ENCODE results near the gene LDHAL6A. TPM values are rescaled to one million over a fixed set of nuclear protein-coding genes. Genes with fewer than 3 reads are reported as not detected.

The LDHAL6A gene
- polyA plus RNA-seq, 12 donors: 0.06 to 0.94 (median 0.38) TPM; not detected in 2

- no peak for DNase-seq
Observed at GRCh38 chr11:18490319-18490718, 34.7 kb downstream of the LDHAL6A start.

DNA sequence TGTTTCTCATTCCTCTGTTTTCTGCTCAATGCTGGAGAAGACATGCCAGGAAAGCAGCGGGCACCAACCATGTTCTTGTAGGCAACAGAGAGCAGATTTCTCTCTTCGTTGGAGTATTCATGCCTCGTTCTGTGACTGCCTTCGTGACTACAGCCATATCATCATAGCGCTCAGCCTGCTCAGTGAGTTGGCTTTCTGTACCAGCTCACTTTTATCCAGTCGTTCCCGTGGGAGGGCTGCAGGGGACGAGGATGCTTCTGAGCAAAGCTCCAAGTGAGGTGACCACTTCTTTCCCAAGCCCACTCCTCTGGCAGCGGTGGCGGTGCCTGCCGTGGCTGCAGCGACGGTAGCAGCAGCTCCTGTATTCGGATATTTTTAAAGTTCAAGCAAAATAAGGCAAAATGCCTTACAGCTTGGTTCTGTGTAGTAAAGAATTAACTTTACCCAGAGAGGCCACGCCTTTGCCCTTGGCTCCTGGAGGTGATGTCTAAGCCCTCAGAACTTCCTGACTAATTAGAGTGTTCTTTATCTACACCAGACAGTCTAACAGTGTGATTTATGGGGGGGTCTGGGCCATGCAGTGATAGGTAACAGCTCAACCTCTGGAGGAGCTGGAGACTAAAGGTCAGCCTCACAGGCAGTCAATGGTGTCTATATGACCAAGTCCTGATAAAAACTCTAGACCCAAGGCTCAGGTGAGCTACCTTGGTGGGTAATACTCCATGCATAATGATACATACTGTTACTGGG is 35.3 kb downstream of the LDHAL6A start:
- no peak for DNase-seq

DNA sequence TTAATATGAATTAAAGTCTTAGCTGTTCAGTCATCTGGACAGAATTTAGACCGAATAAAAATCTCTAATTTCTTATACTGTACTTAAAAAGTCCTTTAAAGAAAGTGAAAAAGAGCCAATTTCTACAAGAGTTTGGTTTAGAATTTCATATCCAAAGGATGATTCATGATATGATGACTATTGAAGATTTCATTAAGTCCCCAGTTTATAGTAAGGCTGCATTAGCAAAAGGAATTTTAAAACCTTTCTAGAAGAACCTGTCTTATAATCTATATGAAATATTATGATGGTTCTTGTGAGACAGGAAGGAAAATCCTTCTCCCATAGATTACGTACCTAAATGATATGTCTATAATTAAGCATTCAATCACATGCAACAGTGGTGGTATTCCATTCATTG is 36.3 kb downstream of the LDHAL6A start:
- no peak for DNase-seq

- no peak for DNase-seq
Observed at GRCh38 chr11:18492888-18493287, 37.2 kb downstream of the LDHAL6A start.

- DNase-seq: no peak
Observed at GRCh38 chr11:18493310-18493709, 37.7 kb downstream of the LDHAL6A start.

DNA sequence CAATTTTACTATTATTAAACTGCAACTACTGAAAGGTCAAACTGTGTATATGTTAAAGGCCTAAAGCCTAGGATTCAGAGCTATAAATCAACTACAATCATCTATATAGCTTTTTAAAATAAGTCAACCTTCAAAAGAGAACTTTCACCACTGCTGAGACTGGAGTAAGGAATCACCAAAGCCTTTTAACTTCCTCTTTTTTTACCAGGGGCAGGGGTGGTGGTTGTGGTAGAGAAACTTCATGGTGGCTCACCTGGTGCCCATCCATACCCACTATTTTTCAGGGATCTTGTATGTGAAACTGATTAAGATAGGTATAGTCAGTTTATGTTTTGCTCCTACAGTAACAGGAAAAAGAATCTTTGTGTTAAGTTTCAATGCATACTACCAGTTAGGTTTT is 39.6 kb downstream of the LDHAL6A start:
- DNase-seq: no peak

DNA sequence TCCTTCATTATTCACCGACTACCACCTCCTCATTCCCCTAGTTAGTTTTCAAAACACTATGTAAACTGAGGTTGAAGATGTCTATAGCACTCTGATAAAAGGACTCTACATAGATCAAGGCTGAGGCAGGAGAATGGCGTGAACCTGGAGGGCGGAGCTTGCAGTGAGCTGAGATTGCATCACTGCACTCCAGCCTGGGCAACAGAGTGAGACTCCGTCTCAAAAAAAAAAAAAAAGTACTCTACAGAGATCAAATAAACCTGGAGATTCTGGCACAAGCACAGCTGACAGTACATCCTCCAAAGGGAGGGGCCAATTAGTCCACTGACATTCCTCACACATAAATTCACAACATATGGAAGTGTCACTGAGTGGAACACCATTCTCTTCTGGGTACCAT is 40.0 kb downstream of the LDHAL6A start:
- no peak for DNase-seq

- DNase-seq: no peak
Observed at GRCh38 chr11:18498039-18498438, 42.4 kb downstream of the LDHAL6A start.

DNA sequence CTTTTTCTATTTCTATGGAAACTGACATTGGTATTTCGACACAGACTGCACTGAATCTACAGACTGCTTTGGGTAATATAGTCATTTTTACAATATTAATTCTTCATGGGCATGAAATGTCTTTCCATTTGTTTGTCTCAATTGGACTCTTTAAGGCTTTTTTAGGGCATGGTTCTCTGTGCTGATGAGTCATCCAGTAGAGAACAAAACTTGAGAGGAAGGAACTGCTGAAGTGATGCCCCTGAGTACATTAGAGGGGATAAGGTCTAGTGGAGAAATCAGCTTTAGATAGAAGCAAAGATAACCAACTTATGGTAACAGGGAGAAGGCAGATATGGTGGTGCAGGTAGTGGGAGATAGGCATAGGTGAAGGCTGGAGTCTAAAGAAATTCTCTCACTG is 46.0 kb downstream of the LDHAL6A start:
- DNase-seq: no peak

DNA sequence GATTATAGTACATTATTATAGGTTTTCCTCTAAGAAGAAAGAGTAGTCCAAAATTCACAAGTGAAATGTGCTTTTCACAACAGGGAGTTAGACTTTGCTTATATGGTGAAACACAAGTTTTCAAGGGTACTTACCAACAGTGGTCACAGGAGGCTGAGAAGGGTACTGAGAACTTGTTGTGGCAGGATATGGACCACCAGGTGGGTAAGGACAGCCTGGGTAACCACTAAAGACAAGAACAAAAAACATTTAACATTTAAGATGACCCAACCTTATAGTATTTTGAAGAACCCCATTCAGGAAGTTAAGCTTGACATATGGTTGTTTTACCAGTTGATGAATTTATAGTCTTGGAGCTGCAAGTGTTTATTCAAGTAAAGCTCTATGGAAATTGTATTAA is 46.7 kb downstream of the LDHAL6A start:
- no peak for DNase-seq

- no peak for DNase-seq
Observed at GRCh38 chr11:18521122-18521521, 65.5 kb downstream of the LDHAL6A start.

DNA sequence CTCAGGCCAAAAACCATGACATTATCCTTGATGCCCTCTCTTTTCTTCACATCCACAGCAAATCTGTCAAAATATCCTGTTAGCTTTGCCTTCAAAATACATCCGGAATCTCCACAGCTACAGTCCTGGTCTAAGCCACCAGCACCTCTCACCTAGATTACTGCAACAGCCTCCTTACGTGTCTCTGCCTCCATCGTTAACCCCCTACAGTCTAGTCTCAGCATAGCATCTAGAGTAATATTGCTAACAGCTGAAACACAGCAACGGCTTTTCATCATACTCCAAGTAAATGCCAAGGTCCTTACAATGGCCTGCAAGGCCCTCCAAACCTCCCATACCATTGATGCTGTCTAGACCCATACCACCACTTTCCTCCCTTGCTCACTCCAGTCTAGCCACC is 66.7 kb downstream of the LDHAL6A start:
- no peak for DNase-seq

DNA sequence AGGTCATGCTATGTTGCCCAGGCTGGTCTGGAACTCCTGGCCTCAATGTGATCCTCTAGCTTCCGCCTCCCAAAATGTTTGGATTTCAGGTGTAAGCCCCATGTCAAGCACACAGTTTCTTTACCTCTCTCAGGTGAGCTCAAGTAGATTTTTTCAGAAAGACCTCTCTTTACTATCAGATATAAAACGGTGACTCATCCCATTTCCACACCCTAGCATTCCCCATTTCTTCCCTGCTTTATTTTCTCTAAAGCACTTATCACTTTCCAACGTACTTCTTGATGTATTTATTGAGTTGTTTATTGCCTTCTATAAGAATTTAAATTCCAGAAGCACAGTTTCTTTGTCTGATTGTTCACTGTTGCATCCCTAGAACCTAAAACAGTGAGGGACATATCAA is 67.4 kb downstream of the LDHAL6A start:
- no peak for DNase-seq

- no peak for DNase-seq
Observed at GRCh38 chr11:18524248-18524647, 68.6 kb downstream of the LDHAL6A start.

DNA sequence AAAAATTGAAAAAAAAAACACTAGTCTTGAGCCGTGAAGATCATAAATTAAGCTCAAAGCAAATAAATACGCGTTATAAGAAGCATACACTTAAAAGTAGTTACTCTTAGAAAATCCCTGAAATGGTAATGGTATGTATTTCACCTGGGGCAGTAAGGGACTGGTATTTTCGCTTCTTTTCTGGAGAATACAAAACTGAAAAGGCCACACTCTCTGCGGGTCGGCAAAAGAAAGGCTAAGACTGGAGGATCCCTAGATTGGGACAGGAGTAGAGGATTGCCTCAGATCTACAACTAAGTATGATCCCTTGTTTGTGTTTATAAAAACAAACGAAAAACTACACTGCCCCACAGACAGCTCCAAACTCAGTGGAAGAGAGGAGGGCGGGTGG is 70.5 kb downstream of the LDHAL6A start:
- no peak for DNase-seq

- peak; percentile 96 for DNase-seq
Observed at GRCh38 chr11:18526521-18527296, 71.1 kb downstream of the LDHAL6A start, which contains the start of gene TSG101. Gene TSG101 (minus strand): TSS chr11:18526942. CDS start chr11:18526816, 126 bp downstream.

DNA sequence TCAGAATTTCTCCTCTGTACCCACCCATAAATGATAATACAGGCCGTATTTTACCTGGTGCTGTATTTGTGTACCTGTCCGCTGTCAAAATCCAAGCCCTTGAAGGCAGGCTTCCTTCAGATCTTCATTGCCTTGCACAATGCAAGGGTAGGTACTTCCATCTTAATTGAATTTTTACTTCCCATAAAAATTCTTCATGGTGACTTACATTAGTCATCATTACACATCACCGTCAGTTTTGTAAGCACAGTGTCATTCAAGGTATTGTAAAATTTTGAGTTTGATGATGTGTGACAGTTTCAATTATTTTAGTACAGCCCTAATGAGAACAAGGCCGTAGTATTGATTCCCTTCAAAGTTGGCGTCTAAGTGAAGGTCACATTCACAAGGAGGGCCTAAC is 71.9 kb downstream of the LDHAL6A start:
- peak; percentile 18 for DNase-seq

Other genes with a start within 250 kb of the LDHAL6A start
- not detected for gene SAA4, start 219.1 kb upstream of the LDHAL6A start, polyA plus RNA-seq (ENCODE audit: insufficient read length in 12 of 12)
- gene SAA2, start 207.2 kb upstream of the LDHAL6A start, polyA plus RNA-seq (ENCODE audit: insufficient read length in 12 of 12): under 1 TPM in 3 of 12 donors, not detected in 9; 0.28 to 0.40 (median 0.32) TPM
- gene SAA1, start 189.6 kb upstream of the LDHAL6A start, polyA plus RNA-seq (ENCODE audit: insufficient read length in 12 of 12): not detected
- 10 to 100 TPM in 11 of 12 donors, not detected in 1; 11.3 to 18.1 (median 14.0) TPM for gene HPS5, start 133.7 kb upstream of the LDHAL6A start, polyA plus RNA-seq (ENCODE audit: insufficient read length in 12 of 12)
- gene GTF2H1, start 133.3 kb upstream of the LDHAL6A start, polyA plus RNA-seq (ENCODE audit: insufficient read length in 12 of 12): 10 to 100 TPM in 11 of 12 donors, not detected in 1; 29.2 to 57.3 (median 37.3) TPM
- 100 to 1,000 TPM in 11 of 12 donors, not detected in 1; 605 to 842 (median 666) TPM for gene LDHA, start 61.3 kb upstream of the LDHAL6A start, polyA plus RNA-seq (ENCODE audit: insufficient read length in 12 of 12)
- 1 to 10 TPM in 2 of 12 donors, under 1 TPM in 3, not detected in 7; 0.34 to 1.6 (median 0.77) TPM for gene LDHC, start 43.5 kb upstream of the LDHAL6A start, polyA plus RNA-seq (ENCODE audit: insufficient read length in 12 of 12)
- 100 to 1,000 TPM in 7 of 12 donors, 10 to 100 TPM in 4, not detected in 1; 89.4 to 131 (median 102) TPM for gene TSG101, start 71.1 kb downstream of the LDHAL6A start, polyA plus RNA-seq (ENCODE audit: insufficient read length in 12 of 12)
- gene UEVLD, start 132.9 kb downstream of the LDHAL6A start, polyA plus RNA-seq (ENCODE audit: insufficient read length in 12 of 12): 10 to 100 TPM in 11 of 12 donors, not detected in 1; 12.1 to 20.0 (median 15.7) TPM
- 1 to 10 TPM in 10 of 12 donors, not detected in 2; 2.2 to 10.0 (median 4.6) TPM for gene MISFA, start 143.9 kb downstream of the LDHAL6A start, polyA plus RNA-seq (ENCODE audit: insufficient read length in 12 of 12)
- gene SPTY2D1, start 178.5 kb downstream of the LDHAL6A start, polyA plus RNA-seq (ENCODE audit: insufficient read length in 12 of 12): 10 to 100 TPM in 11 of 12 donors, not detected in 1; 16.0 to 28.7 (median 18.4) TPM
- gene TMEM86A, start 242.9 kb downstream of the LDHAL6A start, polyA plus RNA-seq (ENCODE audit: insufficient read length in 12 of 12): 1 to 10 TPM in 10 of 12 donors, not detected in 2; 1.7 to 4.4 (median 3.0) TPM